ENCODE measurements around the gene KLHL17.

DNA sequence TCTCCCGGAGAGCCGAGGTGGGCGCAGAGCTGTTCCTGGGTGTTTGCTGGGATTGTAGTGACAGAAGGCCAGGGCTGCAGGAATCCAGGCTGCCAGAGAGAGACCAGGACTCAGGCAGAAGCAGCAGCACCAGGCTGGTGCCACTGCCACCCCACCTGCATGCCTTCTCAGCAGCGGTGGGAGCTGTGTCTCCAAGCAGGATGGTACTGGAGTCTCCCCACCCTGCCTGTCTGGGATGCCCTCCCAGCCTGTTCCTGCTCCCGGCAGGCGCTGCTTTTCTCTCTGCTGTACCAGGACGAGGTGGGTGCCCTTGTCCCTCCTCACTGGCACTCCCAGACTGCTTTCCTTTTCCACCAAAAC lies 44.0 kb downstream of the KLHL17 start:
- TF ChIP-seq POLR2A (IDR thresholded peaks at IDR 0.05): no peak
- TF ChIP-seq, protein P1, sequence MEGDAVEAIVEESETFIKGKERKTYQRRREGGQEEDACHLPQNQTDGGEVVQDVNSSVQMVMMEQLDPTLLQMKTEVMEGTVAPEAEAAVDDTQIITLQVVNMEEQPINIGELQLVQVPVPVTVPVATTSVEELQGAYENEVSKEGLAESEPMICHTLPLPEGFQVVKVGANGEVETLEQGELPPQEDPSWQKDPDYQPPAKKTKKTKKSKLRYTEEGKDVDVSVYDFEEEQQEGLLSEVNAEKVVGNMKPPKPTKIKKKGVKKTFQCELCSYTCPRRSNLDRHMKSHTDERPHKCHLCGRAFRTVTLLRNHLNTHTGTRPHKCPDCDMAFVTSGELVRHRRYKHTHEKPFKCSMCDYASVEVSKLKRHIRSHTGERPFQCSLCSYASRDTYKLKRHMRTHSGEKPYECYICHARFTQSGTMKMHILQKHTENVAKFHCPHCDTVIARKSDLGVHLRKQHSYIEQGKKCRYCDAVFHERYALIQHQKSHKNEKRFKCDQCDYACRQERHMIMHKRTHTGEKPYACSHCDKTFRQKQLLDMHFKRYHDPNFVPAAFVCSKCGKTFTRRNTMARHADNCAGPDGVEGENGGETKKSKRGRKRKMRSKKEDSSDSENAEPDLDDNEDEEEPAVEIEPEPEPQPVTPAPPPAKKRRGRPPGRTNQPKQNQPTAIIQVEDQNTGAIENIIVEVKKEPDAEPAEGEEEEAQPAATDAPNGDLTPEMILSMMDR (IDR thresholded peaks at IDR 0.05): no peak
